Measurements from ENCODE around the gene SLC43A2. TPM values are rescaled to one million over a fixed set of nuclear protein-coding genes. Genes with fewer than 3 reads are reported as not detected.

SLC43A2 gene
- total RNA-seq, 2 experiments from 2014 or later: 9.0 to 10.2 TPM

DNA sequence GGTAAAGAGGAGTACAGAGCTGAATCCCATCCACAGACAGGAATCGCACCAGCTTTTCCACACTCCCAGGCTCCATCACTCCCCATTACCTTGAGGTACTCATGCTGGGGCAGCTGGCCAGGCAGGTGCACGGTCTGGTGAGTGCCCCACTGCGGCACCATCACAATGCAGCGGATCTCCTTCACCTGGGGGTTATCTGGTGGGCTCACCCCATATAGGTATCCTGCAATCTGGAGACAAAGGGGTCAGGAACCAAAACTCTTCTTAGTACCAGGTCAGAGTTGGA is 22.9 kb upstream of the SLC43A2 start:
- DNase-seq (no peak), ATAC-seq (ENCODE audit: poor library complexity) (no peak)
- Mint-ChIP-seq H3K27ac (peak overlapping the region; percentile 27), H3K36me3 (ENCODE audit: low read depth) (peaks cover 56% of the 10 kb centered on the region), H3K4me3 (peak overlapping the region; percentile 34), H3K9me3 (no peaks in the 10 kb centered on the region), H3K4me1 (ENCODE audit: low read depth) (peaks cover 4% of the 10 kb centered on the region), H3K27me3 (no peaks in the 10 kb centered on the region)
- Histone ChIP-seq H3K27ac (ENCODE audit: low read depth in 1 of 2, low read length in 2 of 2) (no peak overlapping the region), H3K27me3 (ENCODE audit: control insufficient read depth in 1 of 2, insufficient read depth in 2 of 2, low read length in 2 of 2) (no peaks in the 10 kb centered on the region), H3K4me3 (ENCODE audit: low read length) (no peak overlapping the region), H3K36me3 (ENCODE audit: insufficient read depth, low read length) (peaks cover 59% of the 10 kb centered on the region), H3K9me3 (ENCODE audit: control insufficient read depth in 1 of 2, insufficient read depth in 1 of 2, low read length in 2 of 2) (no peaks in the 10 kb centered on the region), H3K4me1 (ENCODE audit: insufficient read depth, low read length) (peaks cover 21% of the 10 kb centered on the region)
- TF ChIP-seq, protein P1, sequence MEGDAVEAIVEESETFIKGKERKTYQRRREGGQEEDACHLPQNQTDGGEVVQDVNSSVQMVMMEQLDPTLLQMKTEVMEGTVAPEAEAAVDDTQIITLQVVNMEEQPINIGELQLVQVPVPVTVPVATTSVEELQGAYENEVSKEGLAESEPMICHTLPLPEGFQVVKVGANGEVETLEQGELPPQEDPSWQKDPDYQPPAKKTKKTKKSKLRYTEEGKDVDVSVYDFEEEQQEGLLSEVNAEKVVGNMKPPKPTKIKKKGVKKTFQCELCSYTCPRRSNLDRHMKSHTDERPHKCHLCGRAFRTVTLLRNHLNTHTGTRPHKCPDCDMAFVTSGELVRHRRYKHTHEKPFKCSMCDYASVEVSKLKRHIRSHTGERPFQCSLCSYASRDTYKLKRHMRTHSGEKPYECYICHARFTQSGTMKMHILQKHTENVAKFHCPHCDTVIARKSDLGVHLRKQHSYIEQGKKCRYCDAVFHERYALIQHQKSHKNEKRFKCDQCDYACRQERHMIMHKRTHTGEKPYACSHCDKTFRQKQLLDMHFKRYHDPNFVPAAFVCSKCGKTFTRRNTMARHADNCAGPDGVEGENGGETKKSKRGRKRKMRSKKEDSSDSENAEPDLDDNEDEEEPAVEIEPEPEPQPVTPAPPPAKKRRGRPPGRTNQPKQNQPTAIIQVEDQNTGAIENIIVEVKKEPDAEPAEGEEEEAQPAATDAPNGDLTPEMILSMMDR (IDR thresholded peaks at IDR 0.05): no peak
- ChIA-PET CTCF (interaction anchor here (0.7 to 1.7 kb wide), 3 partner anchors 10 to 21 kb away, joined by 3 to 4 read pairs (median 3); no protein-coding TSS in a partner anchor), POLR2A (no interaction called here)
- intact Hi-C loops (cut with DNase I, micrococcal nuclease): loop anchor here in 1 of 2 experiments (1.0 kb wide), 1 partner anchor 32 kb away; no protein-coding TSS in a partner anchor

DNA sequence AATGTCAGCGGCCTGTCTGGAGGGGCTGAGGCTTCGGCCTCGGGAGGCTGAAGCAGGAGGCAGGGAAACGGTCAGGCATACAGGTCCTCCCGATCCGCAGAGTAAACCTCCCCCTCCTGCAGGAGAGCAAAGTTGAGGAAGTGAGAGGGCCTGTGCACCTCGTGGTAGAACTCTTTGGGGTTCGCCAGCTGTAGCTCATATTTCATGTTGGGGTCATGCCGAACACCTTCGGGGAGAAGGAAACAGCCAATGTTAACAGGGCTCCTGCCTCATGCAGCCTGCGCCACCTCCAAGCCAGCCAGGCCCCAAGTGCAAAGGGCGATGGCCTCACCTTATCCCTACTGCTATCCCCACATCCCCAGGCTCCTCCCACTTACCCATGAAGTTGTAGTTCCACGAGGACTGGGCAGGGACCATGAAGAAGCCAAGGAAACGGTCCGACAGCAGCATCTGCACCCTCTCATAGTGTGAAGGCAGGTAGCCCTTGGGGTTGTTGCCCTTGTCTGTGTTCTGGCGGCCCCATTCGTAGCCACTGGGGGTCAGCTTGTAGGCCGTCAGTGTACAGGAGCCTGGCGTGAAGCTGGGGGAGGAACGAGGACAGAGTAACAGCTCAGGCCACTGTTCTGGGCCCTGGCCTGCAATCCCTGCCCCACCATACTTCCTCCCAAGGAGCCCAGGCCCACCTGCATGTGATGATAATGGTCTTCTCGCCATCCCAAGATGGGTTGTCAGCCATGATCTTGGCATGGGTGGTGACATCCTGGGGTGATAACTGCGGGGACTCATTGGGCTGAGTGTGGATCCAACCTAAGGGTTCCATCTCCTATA is 22.3 kb upstream of the SLC43A2 start:
- ChIA-PET CTCF (interaction anchor here (1.3 to 2.9 kb wide), 3 partner anchors 10 to 21 kb away, joined by 3 to 8 read pairs (median 3); no protein-coding TSS in a partner anchor), POLR2A (interaction anchor here (3.1 to 3.9 kb wide), 3 partner anchors 22 to 135 kb away, joined by 16 to 44 read pairs (median 29); partner anchors contain the start of genes INPP5K, PRPF8 and SLC43A2)
- intact Hi-C loops (cut with DNase I, micrococcal nuclease): loop anchor here in 1 of 2 experiments (1.0 kb wide), 1 partner anchor 32 kb away; no protein-coding TSS in a partner anchor
- DNase-seq (peak in 1 of 14 experiments; percentile 45), ATAC-seq (ENCODE audit: poor library complexity) (no peak)
- Histone ChIP-seq H3K36me3 (ENCODE audit: insufficient read depth, low read length) (peaks cover 53% of the 10 kb centered on the region), H3K4me1 (ENCODE audit: insufficient read depth, low read length) (peaks cover 24% of the 10 kb centered on the region), H3K27ac (ENCODE audit: low read depth in 1 of 2, low read length in 2 of 2) (no peak overlapping the region), H3K4me3 (ENCODE audit: low read length) (no peak overlapping the region), H3K9me3 (ENCODE audit: control insufficient read depth in 1 of 2, insufficient read depth in 1 of 2, low read length in 2 of 2) (no peaks in the 10 kb centered on the region), H3K27me3 (ENCODE audit: control insufficient read depth in 1 of 2, insufficient read depth in 2 of 2, low read length in 2 of 2) (no peaks in the 10 kb centered on the region)
- Mint-ChIP-seq H3K27me3 (no peaks in the 10 kb centered on the region), H3K36me3 (ENCODE audit: low read depth) (peaks cover 50% of the 10 kb centered on the region), H3K4me1 (ENCODE audit: low read depth) (peaks cover 5% of the 10 kb centered on the region), H3K9me3 (no peaks in the 10 kb centered on the region), H3K4me3 (peak overlapping the region; percentile 34), H3K27ac (peak overlapping the region; percentile 27)
- TF ChIP-seq, protein P1 (IDR thresholded peaks at IDR 0.05): no peak

DNA sequence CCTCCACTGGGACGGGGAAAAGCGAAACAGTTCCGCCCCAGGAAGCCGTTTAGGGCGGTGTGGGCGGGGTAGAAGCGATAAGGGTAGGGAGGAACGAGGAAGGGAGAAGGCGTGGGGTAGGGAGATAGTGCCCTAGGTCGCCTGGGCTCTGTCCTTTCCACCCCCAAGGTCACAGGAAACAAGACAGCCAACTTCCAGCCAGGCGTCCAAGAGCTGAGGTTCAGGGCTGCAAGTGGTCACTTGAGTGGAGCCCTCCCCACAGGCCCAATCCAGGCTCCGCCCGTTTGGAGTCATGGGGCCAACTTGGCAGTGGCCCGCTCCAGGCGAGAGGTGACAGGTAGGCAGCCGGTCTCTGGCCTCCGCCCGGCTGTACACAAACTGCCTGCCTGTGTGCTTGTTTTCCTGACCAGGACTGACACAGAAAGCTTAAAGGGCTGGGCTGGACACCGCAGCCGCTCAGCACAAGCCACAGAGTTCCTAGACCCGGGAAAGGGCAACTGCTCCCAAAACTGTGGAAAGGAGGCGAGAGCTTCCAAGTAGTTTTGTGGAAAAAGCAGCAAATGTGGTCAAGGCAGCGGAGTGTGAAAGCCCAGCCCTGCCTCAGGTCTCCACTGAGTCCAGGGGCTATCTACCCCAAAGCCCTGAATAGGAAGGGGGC is 21.3 kb upstream of the SLC43A2 start, which contains the start of gene RILP:
Gene RILP, minus strand, starts transcription at position 23 of the 658 bp plus-strand sequence. CDS start 62 bp downstream, outside the sequence.
- DNase-seq: peak in 3 of 14 experiments; percentile 28 to 41 (median 32)
- intact Hi-C loops (cut with DNase I, micrococcal nuclease): loop anchor here (1.0 to 5.0 kb wide), 4 partner anchors 22 to 377 kb away; partner anchors contain the start of genes PRPF8 (in 1 of the 2), RTN4RL1 (in 1 of the 2) and SLC43A2 (in 1 of the 2)
- no peaks in the 10 kb centered on the region for H3K27me3 Mint-ChIP-seq
- H3K4me1 ChIP-seq (ENCODE audit: insufficient read depth, low read length): peaks cover 33% of the 10 kb centered on the region
- H3K4me1 Mint-ChIP-seq (ENCODE audit: low read depth): peaks cover 13% of the 10 kb centered on the region
- TF ChIP-seq, protein P1 (IDR thresholded peaks at IDR 0.05): no peak
- H3K9me3 ChIP-seq (ENCODE audit: control insufficient read depth in 1 of 2, insufficient read depth in 1 of 2, low read length in 2 of 2): no peaks in the 10 kb centered on the region
- peak within 1 kb of the TSS; percentile 79 for H3K4me3 Mint-ChIP-seq
- H3K36me3 ChIP-seq (ENCODE audit: insufficient read depth, low read length): peaks cover 46% of the 10 kb centered on the region
- H3K9me3 Mint-ChIP-seq: no peaks in the 10 kb centered on the region
- H3K27ac ChIP-seq (ENCODE audit: low read depth in 1 of 2, low read length in 2 of 2): peak within 1 kb of the TSS; percentile 45 to 53
- peak within 1 kb of the TSS; percentile 61 for H3K4me3 ChIP-seq (ENCODE audit: low read length)
- H3K36me3 Mint-ChIP-seq (ENCODE audit: low read depth): peaks cover 44% of the 10 kb centered on the region
- peak within 1 kb of the TSS; percentile 33 for H3K27ac Mint-ChIP-seq
- POLR2A ChIA-PET: interaction anchor here (0.7 to 3.9 kb wide), 15 partner anchors 9 to 742 kb away, joined by 3 to 44 read pairs (median 6); partner anchors contain the start of genes INPP5K, PITPNA, PRPF8 and RPA1
- peak; percentile 2 for ATAC-seq (ENCODE audit: poor library complexity)
- no peaks in the 10 kb centered on the region for H3K27me3 ChIP-seq (ENCODE audit: control insufficient read depth in 1 of 2, insufficient read depth in 2 of 2, low read length in 2 of 2)
- CTCF ChIA-PET: interaction anchor here (1.2 to 2.9 kb wide), 15 partner anchors 9 to 376 kb away, joined by 3 to 12 read pairs (median 7); partner anchors contain the start of genes PITPNA, PRPF8, RPA1 and RTN4RL1

All from CD4-positive, alpha-beta T cell (primary cell).